GM12875 (cell line): ENCODE results near the gene LSM10.

ENCODE experiments used
- H3K4me3 ChIP-seq: one replicate; pipeline ENCODE4 v1.5.1; 2011; ENCODE audit warnings: low read depth, low read length, control low read depth
- CTCF ChIP-seq: IDR thresholded peaks from 2 replicates; pipeline ENCODE4 v1.5.1; 2011; ENCODE audit warnings: low read depth, mild to moderate bottlenecking, control low read depth, inconsistent platforms, low read length, moderate library complexity, borderline replicate concordance; ENCODE audit not compliant: insufficient read depth

The LSM10 gene

GRCh38 chr1:36352910-36353878 lies 44.5 kb downstream of the LSM10 start:
- no peak overlapping the region for H3K4me3 ChIP-seq
- no peak for TF ChIP-seq CTCF

GRCh38 chr1:36352125-36352909 lies 45.4 kb downstream of the LSM10 start:
- H3K4me3 ChIP-seq = no peak overlapping the region
- no peak for TF ChIP-seq CTCF

GRCh38 chr1:36351227-36351977 lies 46.3 kb downstream of the LSM10 start:
- no peak overlapping the region for H3K4me3 ChIP-seq
- TF ChIP-seq CTCF = no peak

- TF ChIP-seq CTCF = no peak
- no peak overlapping the region for H3K4me3 ChIP-seq
These were observed 47.0 kb downstream of the LSM10 start for GRCh38 chr1:36350659-36351226.

- no peak for TF ChIP-seq CTCF
- H3K4me3 ChIP-seq = no peak overlapping the region
These were observed 47.9 kb downstream of the LSM10 start for GRCh38 chr1:36349839-36350238.

GRCh38 chr1:36349241-36349671 lies 48.5 kb downstream of the LSM10 start:
- TF ChIP-seq CTCF = no peak
- H3K4me3 ChIP-seq = no peak overlapping the region
